ENCODE results near the gene ZNF280B.

GRCh38 chr22:22512951-22513350 is 4.4 kb upstream of the ZNF280B start:
- TF ChIP-seq, protein P1, sequence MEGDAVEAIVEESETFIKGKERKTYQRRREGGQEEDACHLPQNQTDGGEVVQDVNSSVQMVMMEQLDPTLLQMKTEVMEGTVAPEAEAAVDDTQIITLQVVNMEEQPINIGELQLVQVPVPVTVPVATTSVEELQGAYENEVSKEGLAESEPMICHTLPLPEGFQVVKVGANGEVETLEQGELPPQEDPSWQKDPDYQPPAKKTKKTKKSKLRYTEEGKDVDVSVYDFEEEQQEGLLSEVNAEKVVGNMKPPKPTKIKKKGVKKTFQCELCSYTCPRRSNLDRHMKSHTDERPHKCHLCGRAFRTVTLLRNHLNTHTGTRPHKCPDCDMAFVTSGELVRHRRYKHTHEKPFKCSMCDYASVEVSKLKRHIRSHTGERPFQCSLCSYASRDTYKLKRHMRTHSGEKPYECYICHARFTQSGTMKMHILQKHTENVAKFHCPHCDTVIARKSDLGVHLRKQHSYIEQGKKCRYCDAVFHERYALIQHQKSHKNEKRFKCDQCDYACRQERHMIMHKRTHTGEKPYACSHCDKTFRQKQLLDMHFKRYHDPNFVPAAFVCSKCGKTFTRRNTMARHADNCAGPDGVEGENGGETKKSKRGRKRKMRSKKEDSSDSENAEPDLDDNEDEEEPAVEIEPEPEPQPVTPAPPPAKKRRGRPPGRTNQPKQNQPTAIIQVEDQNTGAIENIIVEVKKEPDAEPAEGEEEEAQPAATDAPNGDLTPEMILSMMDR (IDR thresholded peaks at IDR 0.05; ENCODE audit: low read depth, low read length) = no peak
- TF ChIP-seq POLR2A (IDR thresholded peaks at IDR 0.05; ENCODE audit: extremely low read depth, insufficient read length) (no peak), MYC (IDR thresholded peaks at IDR 0.05; ENCODE audit: low read depth, low read length) (no peak)
